ENCODE results near the gene PI4KB. TPM values are rescaled to one million over a fixed set of nuclear protein-coding genes. Genes with fewer than 3 reads are reported as not detected.

Gene PI4KB
- total and polyA plus RNA-seq, 2 of the 13 experiments (the other 11 are each of a cell fraction or from before 2014, with no cell fraction given): 19.5 to 29.3 TPM

DNA sequence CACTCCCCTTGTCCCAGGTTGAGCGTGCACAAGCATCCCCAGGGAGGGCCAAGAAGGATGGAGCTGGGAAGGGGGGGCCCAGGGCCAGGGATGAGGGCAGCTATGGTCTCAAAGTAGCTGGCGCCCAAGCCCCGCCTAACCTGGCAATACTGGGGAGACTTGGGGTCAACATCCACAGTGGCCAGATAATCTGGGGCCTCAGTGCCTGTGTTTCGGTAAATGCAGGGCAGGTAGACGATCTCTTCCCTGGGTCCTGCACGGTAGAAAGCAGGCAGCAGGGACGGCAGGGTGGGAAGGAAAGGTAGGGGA, 42.0 kb upstream of the PI4KB start:
- WGBS (ENCODE audit: low lambda C conversion rate): 93% methylated on average over 5 of the region's 7 CpGs
- intact Hi-C loops (cut with micrococcal nuclease; ENCODE audit: unreplicated experiment): no loop called here
- FAIRE-seq: no peak
- Histone ChIP-seq H2AFZ (ENCODE audit: low read length) (no peak overlapping the region), H3K4me1 (ENCODE audit: insufficient read depth, low read length) (peaks cover 38% of the 10 kb centered on the region), H3K36me3 (replicated peaks in 1 of 2; ENCODE audit: control insufficient read depth in 1 of 2, insufficient read depth in 2 of 2, low read length in 2 of 2) (peaks cover 8 to 18% of the 10 kb centered on the region in 2 experiments; a peak in 4 of 5 replicates), H3K4me2 (ENCODE audit: low read depth, low read length) (no peak overlapping the region), H3K27me3 (ENCODE audit: control insufficient read depth in 1 of 2, insufficient read depth in 2 of 2, low read length in 2 of 2) (no peaks in the 10 kb centered on the region; a peak in 1 of 5 replicates), H3K4me3 (replicated peaks in 1 of 3; ENCODE audit: insufficient read depth in 1 of 3, low read depth in 2 of 3, low read length in 3 of 3) (no peak overlapping the region), H3K79me2 (ENCODE audit: insufficient read depth, low read length) (peaks cover 5% of the 10 kb centered on the region), H4K20me1 (ENCODE audit: insufficient read depth, low read length) (no peaks in the 10 kb centered on the region), H3K9ac (ENCODE audit: insufficient read depth, low read depth, low read length) (no peak overlapping the region), H3K27ac (ENCODE audit: extremely low read length, insufficient read depth, low read length) (no peak overlapping the region), H3K9me3 (ENCODE audit: low read length) (no peaks in the 10 kb centered on the region)
- ATAC-seq: no peak
- POLR2A ChIA-PET: no interaction called here
- BruUV-seq (replicated peaks): no TSS peak
- in situ Hi-C loops (cut with HindIII; ENCODE audit: extremely low pct_ligation_motif_present, low pct_unique_long_range_greater_than_20kb): no loop called here
- no peak for DNase-seq (ENCODE audit: low spot score)
- CTCF ChIA-PET (ENCODE audit: low intra/inter-chr PET ratio, low total read pairs): no interaction called here
- TF ChIP-seq ZNF782 (CRISPR knock-in tag; IDR thresholded peaks at IDR 0.05; ENCODE audit: borderline replicate concordance) (no peak), ZNF484 (CRISPR knock-in tag; IDR thresholded peaks at IDR 0.05; ENCODE audit: borderline replicate concordance, low read depth) (no peak), NFATC3 (CRISPR knock-in tag; IDR thresholded peaks at IDR 0.05) (no peak), SPEN (CRISPR knock-in tag; IDR thresholded peaks at IDR 0.05; ENCODE audit: low read depth) (no peak), ZNF275 (CRISPR knock-in tag; IDR thresholded peaks at IDR 0.05; ENCODE audit: borderline replicate concordance) (no peak), ZNF329 (CRISPR knock-in tag; IDR thresholded peaks at IDR 0.05; ENCODE audit: low read depth) (no peak), RXRB (CRISPR knock-in tag; IDR thresholded peaks at IDR 0.05; ENCODE audit: borderline replicate concordance) (no peak), ZNF24 (IDR thresholded peaks at IDR 0.05) (no peak), ISL2 (CRISPR knock-in tag; IDR thresholded peaks at IDR 0.05) (no peak), ZNF326 (CRISPR knock-in tag; IDR thresholded peaks at IDR 0.05; ENCODE audit: borderline replicate concordance) (no peak), NBN (conservative IDR thresholded peaks at IDR 0.05) (no peak), ZFYVE20 (CRISPR knock-in tag; IDR thresholded peaks at IDR 0.05; ENCODE audit: borderline replicate concordance, low read depth) (no peak)
- TF ChIP-seq, protein P1, sequence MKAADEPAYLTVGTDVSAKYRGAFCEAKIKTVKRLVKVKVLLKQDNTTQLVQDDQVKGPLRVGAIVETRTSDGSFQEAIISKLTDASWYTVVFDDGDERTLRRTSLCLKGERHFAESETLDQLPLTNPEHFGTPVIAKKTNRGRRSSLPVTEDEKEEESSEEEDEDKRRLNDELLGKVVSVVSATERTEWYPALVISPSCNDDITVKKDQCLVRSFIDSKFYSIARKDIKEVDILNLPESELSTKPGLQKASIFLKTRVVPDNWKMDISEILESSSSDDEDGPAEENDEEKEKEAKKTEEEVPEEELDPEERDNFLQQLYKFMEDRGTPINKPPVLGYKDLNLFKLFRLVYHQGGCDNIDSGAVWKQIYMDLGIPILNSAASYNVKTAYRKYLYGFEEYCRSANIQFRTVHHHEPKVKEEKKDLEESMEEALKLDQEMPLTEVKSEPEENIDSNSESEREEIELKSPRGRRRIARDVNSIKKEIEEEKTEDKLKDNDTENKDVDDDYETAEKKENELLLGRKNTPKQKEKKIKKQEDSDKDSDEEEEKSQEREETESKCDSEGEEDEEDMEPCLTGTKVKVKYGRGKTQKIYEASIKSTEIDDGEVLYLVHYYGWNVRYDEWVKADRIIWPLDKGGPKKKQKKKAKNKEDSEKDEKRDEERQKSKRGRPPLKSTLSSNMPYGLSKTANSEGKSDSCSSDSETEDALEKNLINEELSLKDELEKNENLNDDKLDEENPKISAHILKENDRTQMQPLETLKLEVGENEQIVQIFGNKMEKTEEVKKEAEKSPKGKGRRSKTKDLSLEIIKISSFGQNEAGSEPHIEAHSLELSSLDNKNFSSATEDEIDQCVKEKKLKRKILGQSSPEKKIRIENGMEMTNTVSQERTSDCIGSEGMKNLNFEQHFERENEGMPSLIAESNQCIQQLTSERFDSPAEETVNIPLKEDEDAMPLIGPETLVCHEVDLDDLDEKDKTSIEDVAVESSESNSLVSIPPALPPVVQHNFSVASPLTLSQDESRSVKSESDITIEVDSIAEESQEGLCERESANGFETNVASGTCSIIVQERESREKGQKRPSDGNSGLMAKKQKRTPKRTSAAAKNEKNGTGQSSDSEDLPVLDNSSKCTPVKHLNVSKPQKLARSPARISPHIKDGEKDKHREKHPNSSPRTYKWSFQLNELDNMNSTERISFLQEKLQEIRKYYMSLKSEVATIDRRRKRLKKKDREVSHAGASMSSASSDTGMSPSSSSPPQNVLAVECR (CRISPR knock-in tag; IDR thresholded peaks at IDR 0.05; ENCODE audit: borderline replicate concordance): no peak
- TF ChIP-seq, protein P2, sequence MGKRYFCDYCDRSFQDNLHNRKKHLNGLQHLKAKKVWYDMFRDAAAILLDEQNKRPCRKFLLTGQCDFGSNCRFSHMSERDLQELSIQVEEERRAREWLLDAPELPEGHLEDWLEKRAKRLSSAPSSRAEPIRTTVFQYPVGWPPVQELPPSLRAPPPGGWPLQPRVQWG (CRISPR knock-in tag; IDR thresholded peaks at IDR 0.05; ENCODE audit: borderline replicate concordance, low read depth): no peak
- TF ChIP-seq, protein P3, sequence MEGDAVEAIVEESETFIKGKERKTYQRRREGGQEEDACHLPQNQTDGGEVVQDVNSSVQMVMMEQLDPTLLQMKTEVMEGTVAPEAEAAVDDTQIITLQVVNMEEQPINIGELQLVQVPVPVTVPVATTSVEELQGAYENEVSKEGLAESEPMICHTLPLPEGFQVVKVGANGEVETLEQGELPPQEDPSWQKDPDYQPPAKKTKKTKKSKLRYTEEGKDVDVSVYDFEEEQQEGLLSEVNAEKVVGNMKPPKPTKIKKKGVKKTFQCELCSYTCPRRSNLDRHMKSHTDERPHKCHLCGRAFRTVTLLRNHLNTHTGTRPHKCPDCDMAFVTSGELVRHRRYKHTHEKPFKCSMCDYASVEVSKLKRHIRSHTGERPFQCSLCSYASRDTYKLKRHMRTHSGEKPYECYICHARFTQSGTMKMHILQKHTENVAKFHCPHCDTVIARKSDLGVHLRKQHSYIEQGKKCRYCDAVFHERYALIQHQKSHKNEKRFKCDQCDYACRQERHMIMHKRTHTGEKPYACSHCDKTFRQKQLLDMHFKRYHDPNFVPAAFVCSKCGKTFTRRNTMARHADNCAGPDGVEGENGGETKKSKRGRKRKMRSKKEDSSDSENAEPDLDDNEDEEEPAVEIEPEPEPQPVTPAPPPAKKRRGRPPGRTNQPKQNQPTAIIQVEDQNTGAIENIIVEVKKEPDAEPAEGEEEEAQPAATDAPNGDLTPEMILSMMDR (CRISPR knock-in tag; IDR thresholded peaks at IDR 0.05): no peak
- TF ChIP-seq, protein P4, sequence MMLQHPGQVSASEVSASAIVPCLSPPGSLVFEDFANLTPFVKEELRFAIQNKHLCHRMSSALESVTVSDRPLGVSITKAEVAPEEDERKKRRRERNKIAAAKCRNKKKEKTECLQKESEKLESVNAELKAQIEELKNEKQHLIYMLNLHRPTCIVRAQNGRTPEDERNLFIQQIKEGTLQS (CRISPR knock-in tag; IDR thresholded peaks at IDR 0.05): no peak
- TF ChIP-seq, protein P5, sequence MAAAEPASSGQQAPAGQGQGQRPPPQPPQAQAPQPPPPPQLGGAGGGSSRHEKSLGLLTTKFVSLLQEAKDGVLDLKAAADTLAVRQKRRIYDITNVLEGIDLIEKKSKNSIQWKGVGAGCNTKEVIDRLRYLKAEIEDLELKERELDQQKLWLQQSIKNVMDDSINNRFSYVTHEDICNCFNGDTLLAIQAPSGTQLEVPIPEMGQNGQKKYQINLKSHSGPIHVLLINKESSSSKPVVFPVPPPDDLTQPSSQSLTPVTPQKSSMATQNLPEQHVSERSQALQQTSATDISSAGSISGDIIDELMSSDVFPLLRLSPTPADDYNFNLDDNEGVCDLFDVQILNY (CRISPR knock-in tag; conservative IDR thresholded peaks at IDR 0.05): no peak

Measured in HepG2 (cell line).